GM23338 (cell line): ENCODE data around the gene VPS13A. TPM values are rescaled to one million over a fixed set of nuclear protein-coding genes. Genes with fewer than 3 reads are reported as not detected.

Experiments used
- ATAC-seq: fragments of 200-7000 bp; cut with Tn5 transposase; 3 replicates; pipeline ENCODE4 v1.9.1; 2020
- DNase-seq: peaks from one replicate; pipeline ENCODE4 v3.0.0-alpha.2; 2015; ENCODE audit warnings: low spot score
- H2AFZ ChIP-seq: fragments of 200-600 bp; sonication (generic); 2 replicates; pipeline ENCODE4 v1.8.0; 2016; ENCODE audit warnings: antibody characterized with exemption, mild to moderate bottlenecking, moderate library complexity
- H3F3A ChIP-seq: fragments of 200-600 bp; sonication (generic); replicated peaks from 2 replicates; pipeline ENCODE4 v1.8.0; 2017; ENCODE audit warnings: antibody characterized with exemption, mixed run types, low read depth
- H3K27ac ChIP-seq: fragments of 200-600 bp; sonication (generic); 2 replicates; pipeline ENCODE4 v1.6.1; 2016; ENCODE audit warnings: low read depth
- H3K27me3 ChIP-seq: fragments of 200-600 bp; sonication (generic); 2 replicates; pipeline ENCODE4 v1.8.0; 2016; ENCODE audit warnings: mild to moderate bottlenecking, mixed run types, moderate library complexity; ENCODE audit not compliant: insufficient read depth
- H3K36me3 ChIP-seq: fragments of 200-600 bp; sonication (generic); 2 replicates; pipeline ENCODE4 v1.8.0; 2016; ENCODE audit warnings: mild to moderate bottlenecking; ENCODE audit not compliant: insufficient read depth
- H3K4me1 ChIP-seq: fragments of 200-600 bp; sonication (generic); 2 replicates; pipeline ENCODE4 v1.8.0; 2016; ENCODE audit warnings: mild to moderate bottlenecking, moderate library complexity; ENCODE audit not compliant: insufficient read depth
- H3K4me2 ChIP-seq: fragments of 200-600 bp; sonication (generic); 2 replicates; pipeline ENCODE4 v1.7.1; 2017; ENCODE audit warnings: mixed run types
- H3K4me3 ChIP-seq: fragments of 200-600 bp; sonication (generic); 2 replicates; pipeline ENCODE4 v1.6.1; 2016; ENCODE audit warnings: mixed run types
- H3K79me2 ChIP-seq: fragments of 200-600 bp; sonication (generic); replicated peaks from 2 replicates; pipeline ENCODE4 v1.8.0; 2017; ENCODE audit warnings: mild to moderate bottlenecking; ENCODE audit not compliant: insufficient read depth
- H3K9me2 ChIP-seq: fragments of 200-600 bp; sonication (generic); 2 replicates; pipeline ENCODE4 v1.8.0; 2017; ENCODE audit not compliant: insufficient read depth
- H4K20me1 ChIP-seq: fragments of 200-600 bp; sonication (generic); replicated peaks from 2 replicates; pipeline ENCODE4 v1.8.0; 2017; ENCODE audit warnings: mild to moderate bottlenecking; ENCODE audit not compliant: insufficient read depth
- H3K27ac Mint-ChIP-seq: 2 replicates; pipeline ENCODE4 v1.8.0; 2020; ENCODE audit warnings: inconsistent platforms, mild to moderate bottlenecking, moderate library complexity, mixed read lengths
- H3K27me3 Mint-ChIP-seq: 3 replicates; pipeline ENCODE4 v1.8.0; 2022; ENCODE audit warnings: low read depth, mild to moderate bottlenecking, moderate library complexity, mixed read lengths, inconsistent platforms; ENCODE audit not compliant: insufficient read depth, poor library complexity
- H3K36me3 Mint-ChIP-seq: 3 replicates; pipeline ENCODE4 v1.8.0; 2021; ENCODE audit warnings: low read depth, mild to moderate bottlenecking, inconsistent platforms, moderate library complexity, mixed read lengths
- H3K4me1 Mint-ChIP-seq: 3 replicates; pipeline ENCODE4 v1.8.0; 2020; ENCODE audit warnings: mild to moderate bottlenecking, inconsistent platforms, mixed read lengths
- H3K4me3 Mint-ChIP-seq: 3 replicates; pipeline ENCODE4 v1.8.0; 2021; ENCODE audit warnings: moderate library complexity, mild to moderate bottlenecking, inconsistent platforms, mixed read lengths
- H3K9me3 Mint-ChIP-seq: 3 replicates; pipeline ENCODE4 v1.8.0; 2020; ENCODE audit warnings: moderate library complexity, mild to moderate bottlenecking, inconsistent platforms, mixed read lengths
- CREB1 ChIP-seq: fragments of 250-450 bp; sonication (Bioruptor Pico); IDR thresholded peaks from 2 replicates; pipeline ENCODE4 v1.5.0; 2020; ENCODE audit warnings: low read depth, mild to moderate bottlenecking, moderate library complexity
- EZH2 ChIP-seq: fragments of 200-600 bp; sonication (generic); IDR thresholded peaks from one replicate; pipeline ENCODE4 v1.8.0; 2017; ENCODE audit warnings: antibody characterized with exemption, mild to moderate bottlenecking, low read depth; ENCODE audit not compliant: unreplicated experiment
- EZH2phosphoT487 ChIP-seq: fragments of 200-600 bp; sonication (generic); IDR thresholded peaks from one replicate; pipeline ENCODE4 v1.8.1; 2018; ENCODE audit warnings: antibody characterized with exemption; ENCODE audit not compliant: unreplicated experiment
- JUNB ChIP-seq: IDR thresholded peaks from one replicate; pipeline ENCODE4 v1.6.1; 2016; ENCODE audit warnings: antibody characterized with exemption; ENCODE audit not compliant: unreplicated experiment
- NANOG ChIP-seq: IDR thresholded peaks from 2 replicates; pipeline ENCODE4 v1.6.1; 2016; ENCODE audit warnings: antibody characterized with exemption, borderline replicate concordance
- POLR2AphosphoS5 ChIP-seq: IDR thresholded peaks from 2 replicates; pipeline ENCODE4 v1.6.1; 2016; ENCODE audit warnings: antibody characterized with exemption, low read depth
- STAT1 ChIP-seq: IDR thresholded peaks from one replicate; pipeline ENCODE4 v1.6.1; 2016; ENCODE audit warnings: antibody characterized with exemption; ENCODE audit not compliant: unreplicated experiment
- ZNF114 ChIP-seq: fragments of 250-450 bp; sonication (Bioruptor Pico); IDR thresholded peaks from 2 replicates; pipeline ENCODE4 v1.5.0; 2020; ENCODE audit warnings: mild to moderate bottlenecking, moderate library complexity
- ZNF462 ChIP-seq: fragments of 250-450 bp; sonication (Bioruptor Pico); IDR thresholded peaks from 2 replicates; pipeline ENCODE4 v1.5.0; 2020; ENCODE audit warnings: mild to moderate bottlenecking, moderate library complexity
- polyA plus RNA-seq: library from polyadenylated mRNA; unstranded; fragments of >200 nt; fragmentation: Nextera tagmentation; extraction: Ambion mirVana; gene quantifications from 2 replicates; pipeline ENCODE4 v1.2.1, GENCODE V29; 2016
- total RNA-seq: library from RNA; depleted of rRNA; stranded (reverse); fragments of >200 nt; shearing (Covaris generic); gene quantifications from 2 replicates; pipeline ENCODE4 v1.2.3, GENCODE V29; 2014
- TF ChIP-seq, protein P1 (sequence below): IDR thresholded peaks from 2 replicates; pipeline ENCODE4 v1.6.1; 2016; ENCODE audit warnings: antibody characterized with exemption
- TF ChIP-seq, protein P2 (sequence below): IDR thresholded peaks from one replicate; pipeline ENCODE4 v1.6.1; 2018; ENCODE audit warnings: antibody characterized with exemption; ENCODE audit not compliant: unreplicated experiment
- TF ChIP-seq, protein P3 (sequence below), 2 experiments: fragments of 200-600 bp in 1 of 2; sonication (generic) in 1 of 2; conservative IDR thresholded peaks; 2 replicates each; pipeline versions ENCODE4 v1.5.1 to v1.6.1; 2016 to 2017; ENCODE audit warnings: antibody characterized with exemption in 2 of 2, low read depth in 2 of 2, mild to moderate bottlenecking in 2 of 2, moderate library complexity in 1 of 2

Gene VPS13A
- total and polyA plus RNA-seq, 2 experiments from 2014 or later = 45.9 to 68.1 TPM

- TF ChIP-seq, protein P1, sequence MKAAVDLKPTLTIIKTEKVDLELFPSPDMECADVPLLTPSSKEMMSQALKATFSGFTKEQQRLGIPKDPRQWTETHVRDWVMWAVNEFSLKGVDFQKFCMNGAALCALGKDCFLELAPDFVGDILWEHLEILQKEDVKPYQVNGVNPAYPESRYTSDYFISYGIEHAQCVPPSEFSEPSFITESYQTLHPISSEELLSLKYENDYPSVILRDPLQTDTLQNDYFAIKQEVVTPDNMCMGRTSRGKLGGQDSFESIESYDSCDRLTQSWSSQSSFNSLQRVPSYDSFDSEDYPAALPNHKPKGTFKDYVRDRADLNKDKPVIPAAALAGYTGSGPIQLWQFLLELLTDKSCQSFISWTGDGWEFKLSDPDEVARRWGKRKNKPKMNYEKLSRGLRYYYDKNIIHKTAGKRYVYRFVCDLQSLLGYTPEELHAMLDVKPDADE = no peak
- no peak for TF ChIP-seq NANOG
These were observed 27.5 kb upstream of the VPS13A start (continued) for GRCh38 chr9:77149879-77150278.

DNA sequence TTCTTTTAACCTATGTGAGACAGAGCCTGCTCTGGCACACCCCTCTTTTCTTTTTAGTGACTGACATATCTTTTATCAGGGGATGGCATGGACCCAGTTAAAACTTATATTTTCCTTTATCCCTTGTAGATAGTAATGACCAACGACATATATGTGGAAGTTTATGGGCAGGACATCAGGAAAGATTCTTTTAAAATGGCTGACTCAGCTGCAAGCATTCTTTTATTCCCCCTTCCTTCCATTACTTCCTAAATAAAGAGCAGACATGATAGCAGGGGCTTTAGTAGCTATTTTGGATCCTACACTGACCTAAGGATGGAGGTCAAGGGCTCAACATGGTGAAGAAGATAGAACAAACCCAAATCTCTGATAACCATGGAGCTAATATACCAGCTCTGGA, 25.0 kb upstream of the VPS13A start:
- Mint-ChIP-seq H3K36me3 (no peaks in the 10 kb centered on the region; the same call in 1 of the 3 replicates), H3K27me3 (peaks cover 11% of the 10 kb centered on the region), H3K4me3 (no peak overlapping the region), H3K4me1 (peaks cover 10% of the 10 kb centered on the region), H3K27ac (no peak overlapping the region), H3K9me3 (no peaks in the 10 kb centered on the region; the same call in 2 of the 3 replicates)
- no peak for ATAC-seq
- Histone ChIP-seq H3K9me2 (0 out of 2 replicates have a peak, but pooled peaks cover 4% of the 10 kb centered on the region), H3F3A (no peaks in the 10 kb centered on the region), H3K36me3 (no peaks in the 10 kb centered on the region), H3K4me2 (no peak overlapping the region), H3K27me3 (peaks cover 2% of the 10 kb centered on the region; the same call in 1 of the 2 replicates), H3K27ac (no peak overlapping the region), H3K4me1 (peaks cover 18% of the 10 kb centered on the region), H4K20me1 (no peaks in the 10 kb centered on the region), H3K79me2 (no peaks in the 10 kb centered on the region), H3K4me3 (no peak overlapping the region), H2AFZ (no peak overlapping the region)
- no peak for DNase-seq
- TF ChIP-seq ZNF114 (CRISPR knock-in tag) (no peak), STAT1 (no peak), NANOG (no peak), EZH2phosphoT487 (no peak), POLR2AphosphoS5 (no peak), CREB1 (CRISPR knock-in tag) (no peak), JUNB (no peak), EZH2 (no peak), ZNF462 (no peak)
- TF ChIP-seq, protein P2, sequence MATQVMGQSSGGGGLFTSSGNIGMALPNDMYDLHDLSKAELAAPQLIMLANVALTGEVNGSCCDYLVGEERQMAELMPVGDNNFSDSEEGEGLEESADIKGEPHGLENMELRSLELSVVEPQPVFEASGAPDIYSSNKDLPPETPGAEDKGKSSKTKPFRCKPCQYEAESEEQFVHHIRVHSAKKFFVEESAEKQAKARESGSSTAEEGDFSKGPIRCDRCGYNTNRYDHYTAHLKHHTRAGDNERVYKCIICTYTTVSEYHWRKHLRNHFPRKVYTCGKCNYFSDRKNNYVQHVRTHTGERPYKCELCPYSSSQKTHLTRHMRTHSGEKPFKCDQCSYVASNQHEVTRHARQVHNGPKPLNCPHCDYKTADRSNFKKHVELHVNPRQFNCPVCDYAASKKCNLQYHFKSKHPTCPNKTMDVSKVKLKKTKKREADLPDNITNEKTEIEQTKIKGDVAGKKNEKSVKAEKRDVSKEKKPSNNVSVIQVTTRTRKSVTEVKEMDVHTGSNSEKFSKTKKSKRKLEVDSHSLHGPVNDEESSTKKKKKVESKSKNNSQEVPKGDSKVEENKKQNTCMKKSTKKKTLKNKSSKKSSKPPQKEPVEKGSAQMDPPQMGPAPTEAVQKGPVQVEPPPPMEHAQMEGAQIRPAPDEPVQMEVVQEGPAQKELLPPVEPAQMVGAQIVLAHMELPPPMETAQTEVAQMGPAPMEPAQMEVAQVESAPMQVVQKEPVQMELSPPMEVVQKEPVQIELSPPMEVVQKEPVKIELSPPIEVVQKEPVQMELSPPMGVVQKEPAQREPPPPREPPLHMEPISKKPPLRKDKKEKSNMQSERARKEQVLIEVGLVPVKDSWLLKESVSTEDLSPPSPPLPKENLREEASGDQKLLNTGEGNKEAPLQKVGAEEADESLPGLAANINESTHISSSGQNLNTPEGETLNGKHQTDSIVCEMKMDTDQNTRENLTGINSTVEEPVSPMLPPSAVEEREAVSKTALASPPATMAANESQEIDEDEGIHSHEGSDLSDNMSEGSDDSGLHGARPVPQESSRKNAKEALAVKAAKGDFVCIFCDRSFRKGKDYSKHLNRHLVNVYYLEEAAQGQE = no peak
- TF ChIP-seq, protein P3, sequence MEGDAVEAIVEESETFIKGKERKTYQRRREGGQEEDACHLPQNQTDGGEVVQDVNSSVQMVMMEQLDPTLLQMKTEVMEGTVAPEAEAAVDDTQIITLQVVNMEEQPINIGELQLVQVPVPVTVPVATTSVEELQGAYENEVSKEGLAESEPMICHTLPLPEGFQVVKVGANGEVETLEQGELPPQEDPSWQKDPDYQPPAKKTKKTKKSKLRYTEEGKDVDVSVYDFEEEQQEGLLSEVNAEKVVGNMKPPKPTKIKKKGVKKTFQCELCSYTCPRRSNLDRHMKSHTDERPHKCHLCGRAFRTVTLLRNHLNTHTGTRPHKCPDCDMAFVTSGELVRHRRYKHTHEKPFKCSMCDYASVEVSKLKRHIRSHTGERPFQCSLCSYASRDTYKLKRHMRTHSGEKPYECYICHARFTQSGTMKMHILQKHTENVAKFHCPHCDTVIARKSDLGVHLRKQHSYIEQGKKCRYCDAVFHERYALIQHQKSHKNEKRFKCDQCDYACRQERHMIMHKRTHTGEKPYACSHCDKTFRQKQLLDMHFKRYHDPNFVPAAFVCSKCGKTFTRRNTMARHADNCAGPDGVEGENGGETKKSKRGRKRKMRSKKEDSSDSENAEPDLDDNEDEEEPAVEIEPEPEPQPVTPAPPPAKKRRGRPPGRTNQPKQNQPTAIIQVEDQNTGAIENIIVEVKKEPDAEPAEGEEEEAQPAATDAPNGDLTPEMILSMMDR (conservative IDR thresholded peaks at IDR 0.05; ENCODE audit: low read depth in 2 of 2) = no peak
- TF ChIP-seq, protein P1 = no peak
